Measurements from ENCODE around the gene ARVCF. TPM values are rescaled to one million over a fixed set of nuclear protein-coding genes. Genes with fewer than 3 reads are reported as not detected.
A peak's percentile ranks its signal among the peaks of the same experiment; 100 is the strongest.

Gene ARVCF
- total and polyA plus RNA-seq, 4 donors = 10.0 to 23.4 (median 16.6) TPM

DNA sequence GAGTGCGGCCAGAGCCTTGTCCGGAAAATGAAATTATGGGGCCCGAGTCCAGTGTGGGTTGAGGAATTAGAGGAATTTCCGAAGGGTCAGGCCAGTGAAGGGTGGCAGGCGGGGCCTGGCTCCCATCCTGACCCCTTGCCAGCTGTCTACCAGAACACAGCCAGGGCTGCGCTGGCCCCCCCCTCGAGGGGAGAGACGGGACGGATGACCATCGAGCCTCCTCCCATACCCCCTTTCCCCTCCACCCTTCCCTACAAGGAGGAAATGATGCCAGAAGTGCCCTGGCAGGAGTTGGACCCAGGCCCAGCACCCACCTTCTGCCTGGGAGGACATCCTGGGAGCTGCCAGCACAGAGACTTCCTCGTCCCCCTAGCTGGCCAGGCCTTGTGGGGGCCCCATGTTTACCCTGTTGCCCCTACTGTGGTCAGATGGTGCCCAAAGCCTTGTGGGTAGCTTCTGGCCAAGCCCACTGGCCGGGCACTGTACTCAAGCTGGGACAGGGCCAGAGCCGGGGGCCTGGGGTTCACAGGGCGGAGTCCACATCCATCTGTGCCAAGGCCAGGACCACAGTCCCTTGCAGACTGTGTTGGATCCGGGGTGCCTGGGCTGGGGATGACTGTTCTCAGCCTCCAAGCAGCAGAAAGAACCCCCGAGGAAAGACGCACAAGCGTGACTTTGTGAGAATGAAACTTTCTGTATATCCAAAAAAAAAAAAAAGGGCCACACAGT, 20.8 kb downstream of the ARVCF start:
- H3K27me3 ChIP-seq (ENCODE audit: control insufficient read depth in 3 of 3, insufficient read depth in 3 of 3, low read length in 2 of 3) = no peaks in the 10 kb centered on the region
- peaks cover 0 to 59% (median 20%) of the 10 kb centered on the region in 5 donors for H3K4me1 ChIP-seq (ENCODE audit: control insufficient read depth in 5 of 5, insufficient read depth in 5 of 5, low read length in 5 of 5)
- TF ChIP-seq, protein P1, sequence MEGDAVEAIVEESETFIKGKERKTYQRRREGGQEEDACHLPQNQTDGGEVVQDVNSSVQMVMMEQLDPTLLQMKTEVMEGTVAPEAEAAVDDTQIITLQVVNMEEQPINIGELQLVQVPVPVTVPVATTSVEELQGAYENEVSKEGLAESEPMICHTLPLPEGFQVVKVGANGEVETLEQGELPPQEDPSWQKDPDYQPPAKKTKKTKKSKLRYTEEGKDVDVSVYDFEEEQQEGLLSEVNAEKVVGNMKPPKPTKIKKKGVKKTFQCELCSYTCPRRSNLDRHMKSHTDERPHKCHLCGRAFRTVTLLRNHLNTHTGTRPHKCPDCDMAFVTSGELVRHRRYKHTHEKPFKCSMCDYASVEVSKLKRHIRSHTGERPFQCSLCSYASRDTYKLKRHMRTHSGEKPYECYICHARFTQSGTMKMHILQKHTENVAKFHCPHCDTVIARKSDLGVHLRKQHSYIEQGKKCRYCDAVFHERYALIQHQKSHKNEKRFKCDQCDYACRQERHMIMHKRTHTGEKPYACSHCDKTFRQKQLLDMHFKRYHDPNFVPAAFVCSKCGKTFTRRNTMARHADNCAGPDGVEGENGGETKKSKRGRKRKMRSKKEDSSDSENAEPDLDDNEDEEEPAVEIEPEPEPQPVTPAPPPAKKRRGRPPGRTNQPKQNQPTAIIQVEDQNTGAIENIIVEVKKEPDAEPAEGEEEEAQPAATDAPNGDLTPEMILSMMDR (IDR thresholded peaks at IDR 0.05; ENCODE audit: control extremely low read depth, extremely low read depth) = no peak
- no peak overlapping the region for H3K9ac ChIP-seq (ENCODE audit: insufficient read depth in 1 of 2, low read length in 2 of 2)
- peak; percentile 78 to 83 (median 79) for DNase-seq
- WGBS, 2 donors = 70 to 71% methylated on average over 18 of the region's 18 CpGs
- H3K36me3 ChIP-seq (ENCODE audit: control insufficient read depth in 4 of 4, insufficient read depth in 4 of 4, low read length in 4 of 4) = no peaks in the 10 kb centered on the region
- H3K4me3 ChIP-seq = no peak overlapping the region
- peak overlapping the region in 1 of 2 donors; percentile 34 for H3K27ac ChIP-seq (ENCODE audit: low read depth in 1 of 2, low read length in 1 of 2)
- H3K9me3 ChIP-seq (ENCODE audit: control insufficient read depth in 4 of 4, insufficient read depth in 3 of 4, low read length in 3 of 4) = no peaks in the 10 kb centered on the region
- no peak for ATAC-seq (ENCODE audit: insufficient read depth, low FRiP score)

- Histone ChIP-seq H3K9me3 (ENCODE audit: control insufficient read depth in 4 of 4, insufficient read depth in 3 of 4, low read length in 3 of 4) (no peaks in the 10 kb centered on the region), H3K9ac (ENCODE audit: insufficient read depth in 1 of 2, low read length in 2 of 2) (no peak overlapping the region), H3K4me3 (no peak overlapping the region), H3K27ac (ENCODE audit: low read depth in 1 of 2, low read length in 1 of 2) (peak overlapping the region in 1 of 2 donors; percentile 7), H3K36me3 (ENCODE audit: control insufficient read depth in 4 of 4, insufficient read depth in 4 of 4, low read length in 4 of 4) (no peaks in the 10 kb centered on the region), H3K4me1 (ENCODE audit: control insufficient read depth in 5 of 5, insufficient read depth in 5 of 5, low read length in 5 of 5) (peaks cover 0 to 52% (median 21%) of the 10 kb centered on the region in 5 donors), H3K27me3 (ENCODE audit: control insufficient read depth in 3 of 3, insufficient read depth in 3 of 3, low read length in 2 of 3) (no peaks in the 10 kb centered on the region)
- ATAC-seq (ENCODE audit: insufficient read depth, low FRiP score) = no peak
- WGBS, 2 donors = 74 to 76% methylated on average over 12 of the region's 12 CpGs
- TF ChIP-seq, protein P1 (IDR thresholded peaks at IDR 0.05; ENCODE audit: control extremely low read depth, extremely low read depth) = no peak
- no peak for DNase-seq
Measured at GRCh38 chr22:19994851-19995610, 21.6 kb downstream of the ARVCF start.

- no peaks in the 10 kb centered on the region for H3K36me3 ChIP-seq (ENCODE audit: control insufficient read depth in 4 of 4, insufficient read depth in 4 of 4, low read length in 4 of 4)
- H3K4me3 ChIP-seq = no peak overlapping the region
- no peaks in the 10 kb centered on the region for H3K9me3 ChIP-seq (ENCODE audit: control insufficient read depth in 4 of 4, insufficient read depth in 3 of 4, low read length in 3 of 4)
- 94 to 95% methylated on average over 7 of the region's 7 CpGs for WGBS, 2 donors
- TF ChIP-seq, protein P1 (IDR thresholded peaks at IDR 0.05; ENCODE audit: control extremely low read depth, extremely low read depth) = no peak
- H3K27me3 ChIP-seq (ENCODE audit: control insufficient read depth in 3 of 3, insufficient read depth in 3 of 3, low read length in 2 of 3) = no peaks in the 10 kb centered on the region
- peaks cover 0 to 42% (median 16%) of the 10 kb centered on the region in 5 donors for H3K4me1 ChIP-seq (ENCODE audit: control insufficient read depth in 5 of 5, insufficient read depth in 5 of 5, low read length in 5 of 5)
- DNase-seq (no peak), ATAC-seq (ENCODE audit: insufficient read depth, low FRiP score) (no peak)
- no peak overlapping the region for H3K27ac ChIP-seq (ENCODE audit: low read depth in 1 of 2, low read length in 1 of 2)
- H3K9ac ChIP-seq (ENCODE audit: insufficient read depth in 1 of 2, low read length in 2 of 2) = no peak overlapping the region
Measured at GRCh38 chr22:19993926-19994325, 22.7 kb downstream of the ARVCF start.

Data from lung (tissue), 12 donors.